ENCODE data around the gene CHN2. TPM values are rescaled to one million over a fixed set of nuclear protein-coding genes. Genes with fewer than 3 reads are reported as not detected.

The CHN2 gene
- total RNA-seq, 1 donor from 2014 or later: 6.6 TPM

GRCh38 chr7:29375641-29376562, 181.3 kb downstream of the CHN2 start:
- Histone ChIP-seq H3K4me3 (no peak overlapping the region), H2AFZ (replicated peaks) (no peak overlapping the region), H3K4me1 (no peaks in the 10 kb centered on the region), H3K4me2 (no peak overlapping the region), H3K9ac (no peak overlapping the region), H3F3A (ENCODE audit: low read depth) (no peaks in the 10 kb centered on the region), H3K36me3 (no peaks in the 10 kb centered on the region), H3K27me3 (no peaks in the 10 kb centered on the region), H3K9me3 (ENCODE audit: low read depth) (no peaks in the 10 kb centered on the region), H3K79me2 (ENCODE audit: low read depth) (no peaks in the 10 kb centered on the region), H3K27ac (no peak overlapping the region), H4K20me1 (ENCODE audit: low read depth) (no peaks in the 10 kb centered on the region)
- Mint-ChIP-seq H3K36me3 (no peaks in the 10 kb centered on the region), H3K4me3 (no peak overlapping the region), H3K9me3 (no peaks in the 10 kb centered on the region), H3K4me1 (no peaks in the 10 kb centered on the region), H3K27me3 (ENCODE audit: insufficient read depth, low read depth) (no peaks in the 10 kb centered on the region), H3K27ac (no peak overlapping the region)
- TF ChIP-seq CTCF (IDR thresholded peaks at IDR 0.05): no peak
- TF ChIP-seq EZH2 (IDR thresholded peaks at IDR 0.05): no peak
- TF ChIP-seq EZH2phosphoT487 (IDR thresholded peaks at IDR 0.05): no peak
- no peak for DNase-seq (ENCODE audit: low spot score)

GRCh38 chr7:29377718-29378117, 183.1 kb downstream of the CHN2 start:
- no peak for TF ChIP-seq CTCF (IDR thresholded peaks at IDR 0.05)
- TF ChIP-seq EZH2phosphoT487 (IDR thresholded peaks at IDR 0.05): no peak
- TF ChIP-seq EZH2 (IDR thresholded peaks at IDR 0.05): no peak
- no peaks in the 10 kb centered on the region for H4K20me1 ChIP-seq (ENCODE audit: low read depth)

GRCh38 chr7:29379551-29379950, 185.0 kb downstream of the CHN2 start:
- H3K27ac Mint-ChIP-seq: no peak overlapping the region
- Histone ChIP-seq H3K36me3 (no peaks in the 10 kb centered on the region), H2AFZ (replicated peaks) (no peak overlapping the region), H4K20me1 (ENCODE audit: low read depth) (no peaks in the 10 kb centered on the region), H3K79me2 (ENCODE audit: low read depth) (no peaks in the 10 kb centered on the region), H3K9me3 (ENCODE audit: low read depth) (no peaks in the 10 kb centered on the region), H3K4me3 (no peak overlapping the region), H3K27ac (no peak overlapping the region), H3K4me1 (no peaks in the 10 kb centered on the region), H3K4me2 (no peak overlapping the region), H3F3A (ENCODE audit: low read depth) (no peaks in the 10 kb centered on the region), H3K9ac (no peak overlapping the region), H3K27me3 (no peaks in the 10 kb centered on the region)
- H3K9me3 Mint-ChIP-seq: no peaks in the 10 kb centered on the region
- H3K4me1 Mint-ChIP-seq: peaks cover under 1% of the 10 kb centered on the region
- DNase-seq (ENCODE audit: low spot score): no peak
- H3K4me3 Mint-ChIP-seq: no peak overlapping the region
- H3K36me3 Mint-ChIP-seq: no peaks in the 10 kb centered on the region
- H3K27me3 Mint-ChIP-seq (ENCODE audit: insufficient read depth, low read depth): peaks cover 2% of the 10 kb centered on the region
- TF ChIP-seq EZH2 (IDR thresholded peaks at IDR 0.05) (no peak), CTCF (IDR thresholded peaks at IDR 0.05) (no peak), EZH2phosphoT487 (IDR thresholded peaks at IDR 0.05) (no peak)

More at GRCh38 chr7:29377718-29378117, 183.1 kb downstream of the CHN2 start:
- Histone ChIP-seq H3F3A (ENCODE audit: low read depth) (no peaks in the 10 kb centered on the region), H2AFZ (replicated peaks) (no peak overlapping the region), H3K36me3 (no peaks in the 10 kb centered on the region), H3K9me3 (ENCODE audit: low read depth) (no peaks in the 10 kb centered on the region), H3K27me3 (no peaks in the 10 kb centered on the region), H3K9ac (no peak overlapping the region), H3K27ac (no peak overlapping the region), H3K4me2 (no peak overlapping the region), H3K4me1 (no peaks in the 10 kb centered on the region), H3K4me3 (no peak overlapping the region), H3K79me2 (ENCODE audit: low read depth) (no peaks in the 10 kb centered on the region)
- Mint-ChIP-seq H3K27me3 (ENCODE audit: insufficient read depth, low read depth) (no peaks in the 10 kb centered on the region), H3K4me1 (no peaks in the 10 kb centered on the region), H3K9me3 (no peaks in the 10 kb centered on the region), H3K27ac (no peak overlapping the region), H3K36me3 (no peaks in the 10 kb centered on the region), H3K4me3 (no peak overlapping the region)
- no peak for DNase-seq (ENCODE audit: low spot score)
